ENCODE measurements around the gene ANKS1B.

- TF ChIP-seq CTCF (IDR thresholded peaks at IDR 0.05): no peak
- no peak for TF ChIP-seq POLR2A (IDR thresholded peaks at IDR 0.05)
These were observed 109.7 kb downstream of the ANKS1B start for GRCh38 chr12:99875081-99875480.
